ENCODE data around the gene NEDD8.

NEDD8 gene

GRCh38 chr14:24240110-24240918, 8.1 kb upstream of the NEDD8 start:
- in situ Hi-C loops (cut with HindIII; ENCODE audit: low sequenced_read_pairs), result no loop called here
- H3K4me3 ChIP-seq (ENCODE audit: low read depth, low read length), result no peak overlapping the region
- DNase-seq (ENCODE audit: low read depth), result no peak
- no peak for TF ChIP-seq CTCF (IDR thresholded peaks at IDR 0.05; ENCODE audit: low read depth, low read length, missing control alignments)

DNA sequence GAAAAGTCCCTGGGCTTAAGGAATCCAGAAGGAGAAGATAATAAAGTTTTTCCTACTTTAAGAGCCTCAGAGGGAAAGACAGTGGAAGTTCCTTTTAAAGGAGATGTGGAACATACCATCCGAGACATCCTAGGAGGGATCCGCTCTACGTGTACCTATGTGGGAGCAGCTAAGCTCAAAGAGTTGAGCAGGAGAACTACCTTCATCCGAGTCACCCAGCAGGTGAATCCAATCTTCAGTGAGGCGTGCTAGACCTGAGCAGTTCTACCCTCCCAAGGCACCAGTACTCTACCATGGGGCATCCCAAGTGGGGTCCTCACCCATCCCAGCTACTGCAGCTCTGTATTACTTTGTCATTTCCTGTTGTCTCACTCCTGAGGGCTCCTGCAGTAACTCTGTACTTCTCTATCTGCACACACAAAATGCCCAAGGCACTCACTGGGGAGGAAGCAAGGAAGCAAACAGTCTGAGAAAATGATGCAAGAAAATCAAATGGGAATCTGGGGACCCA, 6.4 kb upstream of the NEDD8 start:
- TF ChIP-seq CTCF (IDR thresholded peaks at IDR 0.05; ENCODE audit: low read depth, low read length, missing control alignments), result no peak
- no peak for DNase-seq (ENCODE audit: low read depth)
- in situ Hi-C loops (cut with HindIII; ENCODE audit: low sequenced_read_pairs), result no loop called here
- H3K4me3 ChIP-seq (ENCODE audit: low read depth, low read length), result no peak overlapping the region

DNA sequence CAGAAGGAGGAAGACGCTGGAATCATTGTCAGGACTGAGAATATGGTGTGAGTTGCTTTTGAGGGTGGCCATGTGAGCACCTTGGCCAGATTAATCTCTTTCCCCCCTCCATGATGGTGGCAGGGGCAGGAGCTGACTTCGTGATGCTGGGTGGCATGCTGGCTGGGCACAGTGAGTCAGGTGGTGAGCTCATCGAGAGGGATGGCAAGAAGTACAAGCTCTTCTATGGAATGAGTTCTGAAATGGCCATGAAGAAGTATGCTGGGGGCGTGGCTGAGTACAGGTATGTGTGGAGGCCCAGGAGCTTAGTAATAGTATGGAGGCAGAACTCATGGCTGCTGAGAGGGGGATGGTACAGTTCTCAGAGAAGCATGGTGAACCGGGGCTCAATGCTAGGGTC, 6.0 kb upstream of the NEDD8 start:
- DNase-seq (ENCODE audit: low read depth), result no peak
- no peak for TF ChIP-seq CTCF (IDR thresholded peaks at IDR 0.05; ENCODE audit: low read depth, low read length, missing control alignments)
- in situ Hi-C loops (cut with HindIII; ENCODE audit: low sequenced_read_pairs), result no loop called here

GRCh38 chr14:24237463-24237955, 5.3 kb upstream of the NEDD8 start:
- no peak for DNase-seq (ENCODE audit: low read depth)
- TF ChIP-seq CTCF (IDR thresholded peaks at IDR 0.05; ENCODE audit: low read depth, low read length, missing control alignments), result no peak
- no peak overlapping the region for H3K4me3 ChIP-seq (ENCODE audit: low read depth, low read length)
- in situ Hi-C loops (cut with HindIII; ENCODE audit: low sequenced_read_pairs), result no loop called here

More for the DNA sequence above, 6.0 kb upstream of the NEDD8 start:
- H3K4me3 ChIP-seq (ENCODE audit: low read depth, low read length), result no peak overlapping the region

- H3K4me3 ChIP-seq (ENCODE audit: low read depth, low read length), result no peak overlapping the region
- DNase-seq (ENCODE audit: low read depth), result no peak
- no peak for TF ChIP-seq CTCF (IDR thresholded peaks at IDR 0.05; ENCODE audit: low read depth, low read length, missing control alignments)
- in situ Hi-C loops (cut with HindIII; ENCODE audit: low sequenced_read_pairs), result no loop called here
These were observed 4.7 kb upstream of the NEDD8 start for GRCh38 chr14:24236689-24237462.

DNA sequence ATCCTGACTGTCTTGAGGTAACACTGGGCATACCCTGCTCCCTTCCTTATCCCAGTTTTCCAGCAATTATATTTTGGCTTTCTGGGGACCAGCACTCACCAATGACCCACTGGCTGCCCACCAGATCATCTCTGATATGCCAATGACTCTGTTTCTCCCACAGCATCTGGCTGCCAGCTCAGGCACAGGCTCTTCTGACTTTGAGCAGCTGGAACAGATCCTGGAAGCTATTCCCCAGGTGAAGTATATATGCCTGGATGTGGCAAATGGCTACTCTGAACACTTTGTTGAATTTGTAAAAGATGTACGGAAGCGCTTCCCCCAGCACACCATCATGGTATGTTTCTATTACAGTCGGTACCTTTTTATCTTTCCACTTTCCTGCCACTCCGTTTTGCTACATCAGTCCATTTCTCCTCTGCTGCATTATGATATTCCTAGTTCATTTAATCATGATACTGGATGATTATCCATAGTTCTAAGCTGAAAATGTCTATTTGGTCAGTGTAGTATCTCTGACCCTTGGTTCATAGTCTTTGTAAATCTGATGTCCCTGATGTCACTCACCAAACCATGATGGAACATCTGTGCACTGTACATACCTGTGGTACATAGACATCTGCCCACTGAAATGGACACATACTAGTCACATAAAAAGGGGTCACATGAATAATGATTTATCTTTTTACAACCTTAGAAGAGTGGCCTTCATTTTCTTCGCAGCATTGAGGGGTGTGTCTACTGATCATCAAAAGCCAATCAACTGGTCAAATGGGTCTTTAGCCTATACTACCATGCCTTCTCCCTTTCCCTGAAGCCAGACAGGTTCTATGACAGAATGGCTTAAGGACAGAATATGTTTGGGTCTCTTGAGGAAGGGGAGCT, 3.9 kb upstream of the NEDD8 start:
- in situ Hi-C loops (cut with HindIII; ENCODE audit: low sequenced_read_pairs), result no loop called here
- no peak for DNase-seq (ENCODE audit: low read depth)
- no peak for TF ChIP-seq CTCF (IDR thresholded peaks at IDR 0.05; ENCODE audit: low read depth, low read length, missing control alignments)
- no peak overlapping the region for H3K4me3 ChIP-seq (ENCODE audit: low read depth, low read length)

Measured in astrocyte of the cerebellum (primary cell).